SK-N-SH treated with all-trans-retinoic acid at 6 μM for 48 hours (cell line): ENCODE results near the gene FIGNL2.

Experiments used
- ATAC-seq: fragments of 200-7000 bp; cut with Tn5 transposase; 3 replicates; pipeline ENCODE4 v1.9.1; 2020; ENCODE audit warnings: mild to moderate bottlenecking, moderate library complexity
- ARNTL ChIP-seq: fragments of 450-650 bp; formaldehyde crosslinking; IDR thresholded peaks from 2 replicates; pipeline ENCODE4 v1.5.0; 2020; ENCODE audit warnings: low read depth, mild to moderate bottlenecking, moderate library complexity, borderline replicate concordance
- BACH2 ChIP-seq: fragments of 250-450 bp; sonication (Bioruptor Pico); IDR thresholded peaks from 2 replicates; pipeline ENCODE4 v1.9.0; 2021; ENCODE audit warnings: mild to moderate bottlenecking, borderline replicate concordance
- CREB5 ChIP-seq: fragments of 250-450 bp; sonication (Bioruptor Pico); IDR thresholded peaks from 2 replicates; pipeline ENCODE4 v1.5.1; 2020; ENCODE audit warnings: low read depth, mild to moderate bottlenecking, moderate library complexity
- CSDC2 ChIP-seq: fragments of 250-450 bp; sonication (Bioruptor Pico); IDR thresholded peaks from 2 replicates; pipeline ENCODE4 v1.5.0; 2020; ENCODE audit warnings: mild to moderate bottlenecking, moderate library complexity
- ESRRG ChIP-seq: fragments of 250-450 bp; sonication (Bioruptor Pico); IDR thresholded peaks from 2 replicates; pipeline ENCODE4 v1.6.1; 2021; ENCODE audit warnings: mild to moderate bottlenecking
- GLIS3 ChIP-seq: fragments of 250-450 bp; sonication (Bioruptor Pico); IDR thresholded peaks from 2 replicates; pipeline ENCODE4 v1.5.0; 2020; ENCODE audit warnings: mild to moderate bottlenecking, moderate library complexity
- ISL1 ChIP-seq: fragments of 250-450 bp; sonication (Bioruptor Pico); IDR thresholded peaks from 2 replicates; pipeline ENCODE4 v2.1.2; 2022; ENCODE audit warnings: mild to moderate bottlenecking, moderate library complexity
- OSR1 ChIP-seq: fragments of 250-450 bp; sonication (Bioruptor Pico); IDR thresholded peaks from 2 replicates; pipeline ENCODE4 v1.8.0; 2022; ENCODE audit warnings: moderate library complexity, mild to moderate bottlenecking, inconsistent platforms
- POU6F1 ChIP-seq: fragments of 250-450 bp; sonication (Bioruptor Pico); IDR thresholded peaks from 2 replicates; pipeline ENCODE4 v1.8.0; 2021; ENCODE audit warnings: low read depth, mild to moderate bottlenecking, moderate library complexity, borderline replicate concordance
- PPARA ChIP-seq: fragments of 250-450 bp; sonication (Bioruptor Pico); IDR thresholded peaks from 2 replicates; pipeline ENCODE4 v1.5.0; 2020; ENCODE audit warnings: mild to moderate bottlenecking, borderline replicate concordance
- RARB ChIP-seq: fragments of 250-450 bp; sonication (Bioruptor Pico); IDR thresholded peaks from 2 replicates; pipeline ENCODE4 v1.8.0; 2021; ENCODE audit warnings: mild to moderate bottlenecking, moderate library complexity
- SNAI2 ChIP-seq: fragments of 250-450 bp; sonication (Bioruptor Pico); IDR thresholded peaks from 2 replicates; pipeline ENCODE4 v1.5.0; 2020; ENCODE audit warnings: mild to moderate bottlenecking, moderate library complexity
- TCF4 ChIP-seq: fragments of 250-450 bp; sonication (Bioruptor Pico); IDR thresholded peaks from 2 replicates; pipeline ENCODE4 v1.8.0; 2021; ENCODE audit warnings: mild to moderate bottlenecking, moderate library complexity, borderline replicate concordance
- TOX ChIP-seq: fragments of 250-450 bp; sonication (Bioruptor Pico); IDR thresholded peaks from 2 replicates; pipeline ENCODE4 v1.8.0; 2021; ENCODE audit warnings: mild to moderate bottlenecking, moderate library complexity, borderline replicate concordance
- ZC3H10 ChIP-seq: fragments of 250-450 bp; sonication (Bioruptor Pico); IDR thresholded peaks from 2 replicates; pipeline ENCODE4 v1.5.1; 2021; ENCODE audit warnings: mild to moderate bottlenecking, moderate library complexity
- ZFP3 ChIP-seq: fragments of 250-450 bp; sonication (Bioruptor Pico); IDR thresholded peaks from 2 replicates; pipeline ENCODE4 v1.5.0; 2020; ENCODE audit warnings: mild to moderate bottlenecking, moderate library complexity
- ZFP30 ChIP-seq: fragments of 450-650 bp; formaldehyde crosslinking; IDR thresholded peaks from 2 replicates; pipeline ENCODE4 v1.5.0; 2022; ENCODE audit warnings: mild to moderate bottlenecking, moderate library complexity
- ZNF565 ChIP-seq: fragments of 450-650 bp; formaldehyde crosslinking; conservative IDR thresholded peaks from 2 replicates; pipeline ENCODE4 v1.5.0; 2020; ENCODE audit warnings: low read depth, mild to moderate bottlenecking, moderate library complexity
- ZNF70 ChIP-seq: fragments of 450-650 bp; formaldehyde crosslinking; IDR thresholded peaks from 2 replicates; pipeline ENCODE4 v1.5.0; 2020; ENCODE audit warnings: mild to moderate bottlenecking, moderate library complexity
- ZNF8 ChIP-seq: fragments of 450-650 bp; formaldehyde crosslinking; IDR thresholded peaks from 2 replicates; pipeline ENCODE4 v1.5.0; 2020; ENCODE audit warnings: mild to moderate bottlenecking, moderate library complexity
- TF ChIP-seq, protein P1 (sequence below): fragments of 250-450 bp; sonication (Bioruptor Pico); IDR thresholded peaks from 2 replicates; pipeline ENCODE4 v1.5.1; 2021; ENCODE audit warnings: mild to moderate bottlenecking, moderate library complexity

Gene FIGNL2

GRCh38 chr12:51818086-51818485 is 30.4 kb downstream of the FIGNL2 start (continued):
- TF ChIP-seq GLIS3 (CRISPR knock-in tag) (no peak), TCF4 (CRISPR knock-in tag) (no peak), SNAI2 (CRISPR knock-in tag) (no peak), ZFP30 (CRISPR knock-in tag) (no peak)

GRCh38 chr12:51817027-51817953 is 31.2 kb downstream of the FIGNL2 start:
- TF ChIP-seq ZNF8 (CRISPR knock-in tag) = no peak
- TF ChIP-seq SNAI2 (CRISPR knock-in tag) = no peak
- no peak for TF ChIP-seq CREB5 (CRISPR knock-in tag)
- no peak for TF ChIP-seq ESRRG (CRISPR knock-in tag)
- TF ChIP-seq POU6F1 (CRISPR knock-in tag) = no peak
- TF ChIP-seq ISL1 (CRISPR knock-in tag) = no peak
- TF ChIP-seq OSR1 (CRISPR knock-in tag) = no peak
- no peak for TF ChIP-seq TOX
- TF ChIP-seq BACH2 = no peak
- TF ChIP-seq CSDC2 (CRISPR knock-in tag) = no peak
- no peak for TF ChIP-seq ZFP30 (CRISPR knock-in tag)
- TF ChIP-seq, protein P1, sequence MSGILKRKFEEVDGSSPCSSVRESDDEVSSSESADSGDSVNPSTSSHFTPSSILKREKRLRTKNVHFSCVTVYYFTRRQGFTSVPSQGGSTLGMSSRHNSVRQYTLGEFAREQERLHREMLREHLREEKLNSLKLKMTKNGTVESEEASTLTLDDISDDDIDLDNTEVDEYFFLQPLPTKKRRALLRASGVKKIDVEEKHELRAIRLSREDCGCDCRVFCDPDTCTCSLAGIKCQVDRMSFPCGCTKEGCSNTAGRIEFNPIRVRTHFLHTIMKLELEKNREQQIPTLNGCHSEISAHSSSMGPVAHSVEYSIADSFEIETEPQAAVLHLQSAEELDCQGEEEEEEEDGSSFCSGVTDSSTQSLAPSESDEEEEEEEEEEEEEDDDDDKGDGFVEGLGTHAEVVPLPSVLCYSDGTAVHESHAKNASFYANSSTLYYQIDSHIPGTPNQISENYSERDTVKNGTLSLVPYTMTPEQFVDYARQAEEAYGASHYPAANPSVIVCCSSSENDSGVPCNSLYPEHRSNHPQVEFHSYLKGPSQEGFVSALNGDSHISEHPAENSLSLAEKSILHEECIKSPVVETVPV (CRISPR knock-in tag) = no peak
- no peak for TF ChIP-seq ZNF565
- TF ChIP-seq ARNTL = no peak
- TF ChIP-seq ZC3H10 (CRISPR knock-in tag) = no peak
- TF ChIP-seq PPARA (CRISPR knock-in tag) = no peak
- TF ChIP-seq GLIS3 (CRISPR knock-in tag) = no peak
- no peak for TF ChIP-seq ZFP3 (CRISPR knock-in tag)
- TF ChIP-seq TCF4 (CRISPR knock-in tag) = no peak
- ATAC-seq = no peak

DNA sequence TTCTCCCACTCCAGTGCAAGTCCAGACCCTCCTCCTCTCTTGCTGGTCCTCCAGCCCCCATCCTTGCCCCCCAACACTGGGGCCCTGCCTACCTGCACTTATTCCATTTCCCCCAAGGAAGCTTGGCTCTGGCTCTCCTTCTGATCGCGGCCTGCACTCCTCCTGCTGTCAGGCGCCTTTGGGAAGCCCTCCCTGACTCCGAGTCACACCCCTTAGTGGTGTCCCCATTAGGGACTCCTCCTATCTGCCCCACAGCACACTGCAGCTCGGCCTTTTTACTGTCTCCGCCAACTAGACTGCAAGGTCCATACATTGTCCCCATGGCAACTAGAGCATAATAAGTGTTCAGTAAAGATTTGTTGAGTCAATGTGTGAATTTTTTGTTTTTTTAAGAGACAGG is 32.9 kb downstream of the FIGNL2 start:
- TF ChIP-seq TCF4 (CRISPR knock-in tag) (no peak), CREB5 (CRISPR knock-in tag) (no peak), ZNF565 (no peak), ZFP3 (CRISPR knock-in tag) (no peak), GLIS3 (CRISPR knock-in tag) (no peak), RARB (CRISPR knock-in tag) (no peak), ISL1 (CRISPR knock-in tag) (no peak), POU6F1 (CRISPR knock-in tag) (no peak), ESRRG (CRISPR knock-in tag) (no peak), ZNF70 (CRISPR knock-in tag) (no peak), ARNTL (no peak), BACH2 (no peak), TOX (no peak), ZFP30 (CRISPR knock-in tag) (no peak), ZC3H10 (CRISPR knock-in tag) (no peak), CSDC2 (CRISPR knock-in tag) (no peak), SNAI2 (CRISPR knock-in tag) (no peak)
- ATAC-seq = no peak
